ENCODE measurements around the gene PPP1R9B. TPM values are rescaled to one million over a fixed set of nuclear protein-coding genes. Genes with fewer than 3 reads are reported as not detected.

PPP1R9B gene
- total and polyA plus RNA-seq, 2 donors (not counting 1 experiment from before 2014, with no cell fraction given): 80.7 to 220 TPM

- no peak for DNase-seq
- H3K4me3 Mint-ChIP-seq: no peak overlapping the region
- intact Hi-C loops (cut with micrococcal nuclease): no loop called here
Observed at GRCh38 chr17:50167371-50167770, 16.9 kb upstream of the PPP1R9B start.

More at GRCh38 chr17:50167371-50167770, 16.9 kb upstream of the PPP1R9B start:
- Histone ChIP-seq H2AFZ (ENCODE audit: insufficient read depth, low read depth, low read length, poor library complexity, severe bottlenecking) (no peak overlapping the region), H3K9me3 (ENCODE audit: control extremely low read depth in 1 of 3, control insufficient read depth in 2 of 3, insufficient read depth in 1 of 3, low read length in 2 of 3) (no peaks in the 10 kb centered on the region), H3K4me2 (replicated peaks; ENCODE audit: low read depth, low read length, poor library complexity, severe bottlenecking) (no peak overlapping the region), H3K4me1 (ENCODE audit: control insufficient read depth in 2 of 2, insufficient read depth in 2 of 2, low read length in 2 of 2) (peaks cover 35 to 44% of the 10 kb centered on the region in 2 donors), H3K4me3 (ENCODE audit: control extremely low read depth in 1 of 5, extremely low read depth in 1 of 5, insufficient read depth in 1 of 5, low read depth in 2 of 5, low read length in 4 of 5) (no peak overlapping the region), H3K27ac (ENCODE audit: low read length in 2 of 2) (no peak overlapping the region), H3K9ac (ENCODE audit: low read length) (no peak overlapping the region), H4K20me1 (ENCODE audit: control insufficient read depth, insufficient read depth, low read length, poor library complexity, severe bottlenecking) (no peaks in the 10 kb centered on the region), H3K27me3 (replicated peaks in 1 of 4; ENCODE audit: control extremely low read depth in 1 of 4, control insufficient read depth in 3 of 4, insufficient read depth in 4 of 4, low read length in 3 of 4) (no peaks in the 10 kb centered on the region), H3K79me2 (ENCODE audit: control insufficient read depth, insufficient read depth, low read length) (peaks cover 21% of the 10 kb centered on the region), H3K36me3 (replicated peaks in 1 of 2; ENCODE audit: control extremely low read depth in 1 of 2, control insufficient read depth in 1 of 2, extremely low read depth in 1 of 2, insufficient read depth in 2 of 2, low read length in 1 of 2) (no peaks in the 10 kb centered on the region)
- ChIA-PET POLR2A (no interaction called here), CTCF (interaction anchor here (1.0 to 5.9 kb wide), 4 partner anchors 22 to 53 kb away, joined by 4 to 49 read pairs (median 24); partner anchors contain the start of gene COL1A1)
- ATAC-seq (ENCODE audit: low read depth): no peak
- no peaks in the 10 kb centered on the region for H3K27me3 Mint-ChIP-seq
- no peak for TF ChIP-seq EZH2 (IDR thresholded peaks at IDR 0.05; ENCODE audit: borderline replicate concordance, insufficient read depth, low read depth, low read length, poor library complexity, severe bottlenecking)
- no peak for TF ChIP-seq CTCF (IDR thresholded peaks at IDR 0.05)
- H3K27ac Mint-ChIP-seq: peak overlapping the region; percentile 41
- H3K4me1 Mint-ChIP-seq: peaks cover 30% of the 10 kb centered on the region
- WGBS (ENCODE audit: insufficient coverage): 93% methylated on average over 16 of the region's 19 CpGs
- H3K9me3 Mint-ChIP-seq (ENCODE audit: insufficient read depth): no peaks in the 10 kb centered on the region
